PC-9 (cell line): ENCODE data around the gene LARGE2. TPM values are rescaled to one million over a fixed set of nuclear protein-coding genes. Genes with fewer than 3 reads are reported as not detected.

ENCODE experiments used
- BruUV-seq: library from RNA; stranded (reverse); fragments of 400-500 nt; replicated peaks from 2 replicates; lab custom pipeline; 2021; lab: Mats Ljungman, UMichigan
- CTCF ChIA-PET: fragments of 300-600 bp; sonication (Branson Sonifier 250); formaldehyde crosslinking; loops from one replicate; lab custom pipeline; 2022; ENCODE audit warnings: antibody characterized with exemption; lab: Charles Lee
- POLR2A ChIA-PET: fragments of 300-600 bp; sonication (Branson Sonifier 250); formaldehyde crosslinking; loops from one replicate; lab custom pipeline; 2022; ENCODE audit warnings: antibody characterized with exemption; ENCODE audit not compliant: unreplicated experiment; lab: Charles Lee
- DNase-seq, 2 experiments: peaks; one replicate each; pipeline versions ENCODE4 v3.0.0 to v3.0.0-alpha.2; 2015 to 2022; ENCODE audit warnings: mixed read lengths in 1 of 2
- H2AFZ ChIP-seq: fragments of 200-600 bp; sonication (generic); 2 replicates; pipeline ENCODE4 v1.8.1; 2017; ENCODE audit warnings: antibody characterized with exemption
- H3F3A ChIP-seq: fragments of 200-600 bp; sonication (generic); 2 replicates; pipeline ENCODE4 v1.8.1; 2017; ENCODE audit warnings: antibody characterized with exemption, mild to moderate bottlenecking, low read depth; ENCODE audit not compliant: insufficient read depth
- H3K27ac ChIP-seq: fragments of 200-600 bp; sonication (generic); 2 replicates; pipeline ENCODE4 v1.6.1; 2016; ENCODE audit warnings: mixed run types
- H3K27me3 ChIP-seq: fragments of 200-600 bp; sonication (generic); 2 replicates; pipeline ENCODE4 v1.6.1; 2016; ENCODE audit warnings: low read depth, mixed run types; ENCODE audit not compliant: insufficient read depth
- H3K36me3 ChIP-seq: fragments of 200-600 bp; sonication (generic); 2 replicates; pipeline ENCODE4 v1.6.1; 2016; ENCODE audit warnings: low read depth, mixed run types
- H3K4me1 ChIP-seq: fragments of 200-600 bp; sonication (generic); replicated peaks from 2 replicates; pipeline ENCODE4 v1.6.1; 2016; ENCODE audit warnings: mixed run types; ENCODE audit not compliant: insufficient read depth
- H3K4me2 ChIP-seq: fragments of 200-600 bp; sonication (generic); 2 replicates; pipeline ENCODE4 v1.6.1; 2017; ENCODE audit warnings: mixed run types
- H3K4me3 ChIP-seq: fragments of 200-600 bp; sonication (generic); 2 replicates; pipeline ENCODE4 v1.6.1; 2016; ENCODE audit warnings: mixed run types
- H3K79me2 ChIP-seq: fragments of 200-600 bp; sonication (generic); 2 replicates; pipeline ENCODE4 v1.6.1; 2017; ENCODE audit warnings: low read depth, mixed run types
- H3K9me2 ChIP-seq: fragments of 200-600 bp; sonication (generic); 2 replicates; pipeline ENCODE4 v1.8.1; 2017; ENCODE audit warnings: mild to moderate bottlenecking; ENCODE audit not compliant: insufficient read depth
- H3K9me3 ChIP-seq: fragments of 200-600 bp; sonication (generic); 2 replicates; pipeline ENCODE4 v1.8.1; 2016; ENCODE audit warnings: low read depth; ENCODE audit not compliant: insufficient read depth
- H4K20me1 ChIP-seq: fragments of 200-600 bp; sonication (generic); 2 replicates; pipeline ENCODE4 v1.8.1; 2017; ENCODE audit not compliant: insufficient read depth
- CTCF ChIP-seq: fragments of 200-600 bp; sonication (generic); conservative IDR thresholded peaks from 2 replicates; pipeline ENCODE4 v1.6.1; 2017; ENCODE audit warnings: mixed run types, antibody characterized with exemption, mild to moderate bottlenecking, moderate library complexity
- EZH2 ChIP-seq: fragments of 200-600 bp; sonication (generic); IDR thresholded peaks from 2 replicates; pipeline ENCODE4 v1.8.0; 2017; ENCODE audit warnings: antibody characterized with exemption, low read depth
- intact Hi-C: fragments of 100-400 bp; cut with micrococcal nuclease; formaldehyde crosslinking; loops from one replicate; pipeline ENCODE4 v1.10.0; 2022; ENCODE audit not compliant: unreplicated experiment
- total RNA-seq: library from RNA; stranded (reverse); gene quantifications from 2 replicates; pipeline ENCODE4 v1.2.3, GENCODE V29; 2021

The LARGE2 gene
- total RNA-seq, 1 experiment from 2014 or later = 2.6 TPM

GRCh38 chr11:45880772-45881570 lies 41.5 kb upstream of the LARGE2 start:
- POLR2A ChIA-PET = no interaction called here

GRCh38 chr11:45881708-45882368 lies 40.6 kb upstream of the LARGE2 start:
- H3K4me1 ChIP-seq = peaks cover 10% of the 10 kb centered on the region; the same call in 1 of the 2 replicates
- CTCF ChIA-PET = interaction anchor here (0.7 kb wide), 1 partner anchor 45 kb away, joined by 3 read pairs; no protein-coding TSS in a partner anchor

More at GRCh38 chr11:45880772-45881570, 41.5 kb upstream of the LARGE2 start:
- H3K9me3 ChIP-seq = no peaks in the 10 kb centered on the region
- no peak for DNase-seq
- H3K4me1 ChIP-seq = peaks cover 10% of the 10 kb centered on the region; the same call in 1 of the 2 replicates
- H3K27ac ChIP-seq = no peak overlapping the region
- CTCF ChIA-PET = no interaction called here
- peaks cover 15% of the 10 kb centered on the region; the same call in 1 of the 2 replicates for H4K20me1 ChIP-seq
- no peaks in the 10 kb centered on the region for H3F3A ChIP-seq
- no peaks in the 10 kb centered on the region for H3K9me2 ChIP-seq
- H2AFZ ChIP-seq = no peak overlapping the region
- H3K4me3 ChIP-seq = no peak overlapping the region
- TF ChIP-seq CTCF (no peak), EZH2 (no peak)
- BruUV-seq = no TSS peak
- H3K36me3 ChIP-seq = no peaks in the 10 kb centered on the region
- intact Hi-C loops = no loop called here
- no peaks in the 10 kb centered on the region for H3K79me2 ChIP-seq
- no peaks in the 10 kb centered on the region; the same call in 1 of the 2 replicates for H3K27me3 ChIP-seq
- H3K4me2 ChIP-seq = no peak overlapping the region

More at GRCh38 chr11:45881708-45882368, 40.6 kb upstream of the LARGE2 start:
- no peaks in the 10 kb centered on the region for H3F3A ChIP-seq
- H4K20me1 ChIP-seq = peaks cover 19% of the 10 kb centered on the region; the same call in 1 of the 2 replicates
- no peaks in the 10 kb centered on the region; the same call in 1 of the 2 replicates for H3K27me3 ChIP-seq
- H3K79me2 ChIP-seq = no peaks in the 10 kb centered on the region
- POLR2A ChIA-PET = no interaction called here
- H3K9me3 ChIP-seq = no peaks in the 10 kb centered on the region
- H3K4me2 ChIP-seq = no peak overlapping the region
- no peak overlapping the region for H3K4me3 ChIP-seq
- TF ChIP-seq EZH2 = no peak
- no peak for TF ChIP-seq CTCF
- H2AFZ ChIP-seq = no peak overlapping the region
- H3K9me2 ChIP-seq = no peaks in the 10 kb centered on the region
- H3K36me3 ChIP-seq = no peaks in the 10 kb centered on the region
- no TSS peak for BruUV-seq
- intact Hi-C loops = no loop called here
- DNase-seq = no peak
- no peak overlapping the region for H3K27ac ChIP-seq
